GM23338 (cell line): ENCODE data around the gene PCSK6. TPM values are rescaled to one million over a fixed set of nuclear protein-coding genes. Genes with fewer than 3 reads are reported as not detected.

Experiments
- ATAC-seq: fragments of 200-7000 bp; cut with Tn5 transposase; 3 replicates; pipeline ENCODE4 v1.9.1; 2020
- DNase-seq: peaks from one replicate; pipeline ENCODE4 v3.0.0-alpha.2; 2015; ENCODE audit warnings: low spot score
- H2AFZ ChIP-seq: fragments of 200-600 bp; sonication (generic); 2 replicates; pipeline ENCODE4 v1.8.0; 2016; ENCODE audit warnings: antibody characterized with exemption, mild to moderate bottlenecking, moderate library complexity
- H3F3A ChIP-seq: fragments of 200-600 bp; sonication (generic); replicated peaks from 2 replicates; pipeline ENCODE4 v1.8.0; 2017; ENCODE audit warnings: antibody characterized with exemption, mixed run types, low read depth
- H3K27ac ChIP-seq: fragments of 200-600 bp; sonication (generic); 2 replicates; pipeline ENCODE4 v1.6.1; 2016; ENCODE audit warnings: low read depth
- H3K27me3 ChIP-seq: fragments of 200-600 bp; sonication (generic); 2 replicates; pipeline ENCODE4 v1.8.0; 2016; ENCODE audit warnings: mild to moderate bottlenecking, mixed run types, moderate library complexity; ENCODE audit not compliant: insufficient read depth
- H3K36me3 ChIP-seq: fragments of 200-600 bp; sonication (generic); 2 replicates; pipeline ENCODE4 v1.8.0; 2016; ENCODE audit warnings: mild to moderate bottlenecking; ENCODE audit not compliant: insufficient read depth
- H3K4me1 ChIP-seq: fragments of 200-600 bp; sonication (generic); 2 replicates; pipeline ENCODE4 v1.8.0; 2016; ENCODE audit warnings: mild to moderate bottlenecking, moderate library complexity; ENCODE audit not compliant: insufficient read depth
- H3K4me2 ChIP-seq: fragments of 200-600 bp; sonication (generic); 2 replicates; pipeline ENCODE4 v1.7.1; 2017; ENCODE audit warnings: mixed run types
- H3K4me3 ChIP-seq: fragments of 200-600 bp; sonication (generic); 2 replicates; pipeline ENCODE4 v1.6.1; 2016; ENCODE audit warnings: mixed run types
- H3K79me2 ChIP-seq: fragments of 200-600 bp; sonication (generic); replicated peaks from 2 replicates; pipeline ENCODE4 v1.8.0; 2017; ENCODE audit warnings: mild to moderate bottlenecking; ENCODE audit not compliant: insufficient read depth
- H3K9me2 ChIP-seq: fragments of 200-600 bp; sonication (generic); 2 replicates; pipeline ENCODE4 v1.8.0; 2017; ENCODE audit not compliant: insufficient read depth
- H4K20me1 ChIP-seq: fragments of 200-600 bp; sonication (generic); replicated peaks from 2 replicates; pipeline ENCODE4 v1.8.0; 2017; ENCODE audit warnings: mild to moderate bottlenecking; ENCODE audit not compliant: insufficient read depth
- H3K27ac Mint-ChIP-seq: 2 replicates; pipeline ENCODE4 v1.8.0; 2020; ENCODE audit warnings: inconsistent platforms, mild to moderate bottlenecking, moderate library complexity, mixed read lengths
- H3K27me3 Mint-ChIP-seq: 3 replicates; pipeline ENCODE4 v1.8.0; 2022; ENCODE audit warnings: low read depth, mild to moderate bottlenecking, moderate library complexity, mixed read lengths, inconsistent platforms; ENCODE audit not compliant: insufficient read depth, poor library complexity
- H3K36me3 Mint-ChIP-seq: 3 replicates; pipeline ENCODE4 v1.8.0; 2021; ENCODE audit warnings: low read depth, mild to moderate bottlenecking, inconsistent platforms, moderate library complexity, mixed read lengths
- H3K4me1 Mint-ChIP-seq: 3 replicates; pipeline ENCODE4 v1.8.0; 2020; ENCODE audit warnings: mild to moderate bottlenecking, inconsistent platforms, mixed read lengths
- H3K4me3 Mint-ChIP-seq: 3 replicates; pipeline ENCODE4 v1.8.0; 2021; ENCODE audit warnings: moderate library complexity, mild to moderate bottlenecking, inconsistent platforms, mixed read lengths
- H3K9me3 Mint-ChIP-seq: 3 replicates; pipeline ENCODE4 v1.8.0; 2020; ENCODE audit warnings: moderate library complexity, mild to moderate bottlenecking, inconsistent platforms, mixed read lengths
- CREB1 ChIP-seq: fragments of 250-450 bp; sonication (Bioruptor Pico); IDR thresholded peaks from 2 replicates; pipeline ENCODE4 v1.5.0; 2020; ENCODE audit warnings: low read depth, mild to moderate bottlenecking, moderate library complexity
- EZH2 ChIP-seq: fragments of 200-600 bp; sonication (generic); IDR thresholded peaks from one replicate; pipeline ENCODE4 v1.8.0; 2017; ENCODE audit warnings: antibody characterized with exemption, mild to moderate bottlenecking, low read depth; ENCODE audit not compliant: unreplicated experiment
- ZNF462 ChIP-seq: fragments of 250-450 bp; sonication (Bioruptor Pico); IDR thresholded peaks from 2 replicates; pipeline ENCODE4 v1.5.0; 2020; ENCODE audit warnings: mild to moderate bottlenecking, moderate library complexity
- polyA plus RNA-seq: library from polyadenylated mRNA; unstranded; fragments of >200 nt; fragmentation: Nextera tagmentation; extraction: Ambion mirVana; gene quantifications from 2 replicates; pipeline ENCODE4 v1.2.1, GENCODE V29; 2016
- total RNA-seq: library from RNA; depleted of rRNA; stranded (reverse); fragments of >200 nt; shearing (Covaris generic); gene quantifications from 2 replicates; pipeline ENCODE4 v1.2.3, GENCODE V29; 2014
- TF ChIP-seq, protein P1 (sequence below): IDR thresholded peaks from one replicate; pipeline ENCODE4 v1.6.1; 2018; ENCODE audit warnings: antibody characterized with exemption; ENCODE audit not compliant: unreplicated experiment

The PCSK6 gene
- total and polyA plus RNA-seq, 2 experiments from 2014 or later: 1.7 to 6.7 TPM

- no peaks in the 10 kb centered on the region for H3K36me3 ChIP-seq
- H3K4me1 ChIP-seq: no peaks in the 10 kb centered on the region; the same call in 1 of the 2 replicates
- DNase-seq: no peak
- Mint-ChIP-seq H3K27ac (no peak overlapping the region), H3K9me3 (no peaks in the 10 kb centered on the region; the same call in 2 of the 3 replicates), H3K36me3 (no peaks in the 10 kb centered on the region), H3K27me3 (peaks cover 8% of the 10 kb centered on the region), H3K4me1 (peaks cover 25% of the 10 kb centered on the region), H3K4me3 (no peak overlapping the region)
- no peaks in the 10 kb centered on the region for H3F3A ChIP-seq
- H4K20me1 ChIP-seq: no peaks in the 10 kb centered on the region
- H3K79me2 ChIP-seq: no peaks in the 10 kb centered on the region
- TF ChIP-seq CREB1 (CRISPR knock-in tag) (no peak), ZNF462 (CRISPR knock-in tag) (no peak), EZH2 (no peak)
- TF ChIP-seq, protein P1, sequence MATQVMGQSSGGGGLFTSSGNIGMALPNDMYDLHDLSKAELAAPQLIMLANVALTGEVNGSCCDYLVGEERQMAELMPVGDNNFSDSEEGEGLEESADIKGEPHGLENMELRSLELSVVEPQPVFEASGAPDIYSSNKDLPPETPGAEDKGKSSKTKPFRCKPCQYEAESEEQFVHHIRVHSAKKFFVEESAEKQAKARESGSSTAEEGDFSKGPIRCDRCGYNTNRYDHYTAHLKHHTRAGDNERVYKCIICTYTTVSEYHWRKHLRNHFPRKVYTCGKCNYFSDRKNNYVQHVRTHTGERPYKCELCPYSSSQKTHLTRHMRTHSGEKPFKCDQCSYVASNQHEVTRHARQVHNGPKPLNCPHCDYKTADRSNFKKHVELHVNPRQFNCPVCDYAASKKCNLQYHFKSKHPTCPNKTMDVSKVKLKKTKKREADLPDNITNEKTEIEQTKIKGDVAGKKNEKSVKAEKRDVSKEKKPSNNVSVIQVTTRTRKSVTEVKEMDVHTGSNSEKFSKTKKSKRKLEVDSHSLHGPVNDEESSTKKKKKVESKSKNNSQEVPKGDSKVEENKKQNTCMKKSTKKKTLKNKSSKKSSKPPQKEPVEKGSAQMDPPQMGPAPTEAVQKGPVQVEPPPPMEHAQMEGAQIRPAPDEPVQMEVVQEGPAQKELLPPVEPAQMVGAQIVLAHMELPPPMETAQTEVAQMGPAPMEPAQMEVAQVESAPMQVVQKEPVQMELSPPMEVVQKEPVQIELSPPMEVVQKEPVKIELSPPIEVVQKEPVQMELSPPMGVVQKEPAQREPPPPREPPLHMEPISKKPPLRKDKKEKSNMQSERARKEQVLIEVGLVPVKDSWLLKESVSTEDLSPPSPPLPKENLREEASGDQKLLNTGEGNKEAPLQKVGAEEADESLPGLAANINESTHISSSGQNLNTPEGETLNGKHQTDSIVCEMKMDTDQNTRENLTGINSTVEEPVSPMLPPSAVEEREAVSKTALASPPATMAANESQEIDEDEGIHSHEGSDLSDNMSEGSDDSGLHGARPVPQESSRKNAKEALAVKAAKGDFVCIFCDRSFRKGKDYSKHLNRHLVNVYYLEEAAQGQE: no peak
- no peak overlapping the region for H3K27ac ChIP-seq
- H3K4me2 ChIP-seq: no peak overlapping the region
- no peak overlapping the region for H3K4me3 ChIP-seq
- no peaks in the 10 kb centered on the region for H3K9me2 ChIP-seq
- no peak for ATAC-seq
- H2AFZ ChIP-seq: no peak overlapping the region
- no peaks in the 10 kb centered on the region for H3K27me3 ChIP-seq
These were observed 50.8 kb downstream of the PCSK6 start for GRCh38 chr15:101438482-101439284.
